Measurements from ENCODE around the gene UBR2. TPM values are rescaled to one million over a fixed set of nuclear protein-coding genes. Genes with fewer than 3 reads are reported as not detected.

Gene UBR2
- total RNA-seq, 4 donors from 2014 or later = 15.9 to 52.7 (median 49.4) TPM

DNA sequence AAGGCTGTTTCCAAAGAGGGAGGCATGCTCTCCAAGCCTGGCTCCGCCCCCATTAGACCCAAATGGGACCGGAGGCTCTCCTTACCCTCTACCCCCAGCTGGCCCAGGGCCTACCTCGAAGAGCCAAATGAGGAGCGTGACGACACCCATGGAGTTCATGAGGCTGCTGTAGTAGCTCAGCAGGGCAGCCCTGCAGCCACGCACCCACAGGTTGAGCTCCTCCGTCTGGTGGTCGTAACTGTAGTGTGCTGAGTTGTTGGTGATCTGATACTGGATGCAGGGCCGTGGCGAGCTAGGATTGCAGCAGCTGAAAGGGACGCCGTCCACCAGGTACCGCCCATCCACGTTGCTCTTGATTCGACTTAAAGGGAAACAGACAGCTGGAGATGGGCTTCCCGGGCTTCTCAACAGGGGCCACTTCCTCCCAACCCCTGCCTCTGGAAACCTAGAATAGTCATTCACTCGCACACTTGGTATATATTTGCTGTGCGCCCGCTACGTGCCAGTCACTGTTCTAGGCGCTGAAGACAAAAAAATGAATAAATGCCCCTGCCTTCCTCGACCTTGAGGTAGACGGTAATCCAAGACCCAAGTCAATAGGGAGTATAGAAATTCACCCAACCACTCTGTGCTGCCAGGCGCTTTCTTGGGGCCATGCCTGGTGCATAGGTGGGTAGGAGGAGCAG is 140.6 kb downstream of the UBR2 start:
- DNase-seq = peak; percentile 18
- H3K36me3 ChIP-seq = no peaks in the 10 kb centered on the region
- in situ Hi-C loops (cut with MboI; ENCODE audit: low pct_ligation_motif_present in 1 of 4, low pct_unique_long_range_greater_than_20kb in 1 of 4, low sequenced_read_pairs in 3 of 4) = no loop called here
- no peak overlapping the region for H3K27ac ChIP-seq
- intact Hi-C loops (cut with DNase I; ENCODE audit: low total_unique reads) = no loop called here
- 61% methylated on average over 24 of the region's 24 CpGs; no CpG with 5 or more reads in 1 of the 2 donors for WGBS, 2 donors (ENCODE audit: low coverage in 1 of 2)
- H3K4me3 ChIP-seq = no peak overlapping the region
- H3K9me3 ChIP-seq = no peaks in the 10 kb centered on the region
- H3K4me1 ChIP-seq = no peaks in the 10 kb centered on the region
- TF ChIP-seq CTCF (IDR thresholded peaks at IDR 0.05) (no peak), EP300 (IDR thresholded peaks at IDR 0.05; ENCODE audit: low read depth) (no peak), POLR2A (IDR thresholded peaks at IDR 0.05) (no peak), POLR2AphosphoS5 (IDR thresholded peaks at IDR 0.05) (no peak)
- no peaks in the 10 kb centered on the region for H3K27me3 ChIP-seq

GRCh38 chr6:42704937-42705374 is 141.1 kb downstream of the UBR2 start:
- Histone ChIP-seq H3K4me1 (no peaks in the 10 kb centered on the region), H3K36me3 (no peaks in the 10 kb centered on the region), H3K27ac (no peak overlapping the region), H3K4me3 (no peak overlapping the region), H3K27me3 (no peaks in the 10 kb centered on the region), H3K9me3 (no peaks in the 10 kb centered on the region)
- WGBS, 2 donors (ENCODE audit: low coverage in 1 of 2) = 67 to 78% methylated on average over 2 to 3 of the region's 4 CpGs
- in situ Hi-C loops (cut with MboI; ENCODE audit: low pct_ligation_motif_present in 1 of 4, low pct_unique_long_range_greater_than_20kb in 1 of 4, low sequenced_read_pairs in 3 of 4) = no loop called here
- no peak for TF ChIP-seq CTCF (IDR thresholded peaks at IDR 0.05)
- TF ChIP-seq POLR2AphosphoS5 (IDR thresholded peaks at IDR 0.05) = no peak
- TF ChIP-seq POLR2A (IDR thresholded peaks at IDR 0.05) = no peak
- TF ChIP-seq EP300 (IDR thresholded peaks at IDR 0.05; ENCODE audit: low read depth) = no peak
- no peak for DNase-seq
- intact Hi-C loops (cut with DNase I; ENCODE audit: low total_unique reads) = no loop called here

DNA sequence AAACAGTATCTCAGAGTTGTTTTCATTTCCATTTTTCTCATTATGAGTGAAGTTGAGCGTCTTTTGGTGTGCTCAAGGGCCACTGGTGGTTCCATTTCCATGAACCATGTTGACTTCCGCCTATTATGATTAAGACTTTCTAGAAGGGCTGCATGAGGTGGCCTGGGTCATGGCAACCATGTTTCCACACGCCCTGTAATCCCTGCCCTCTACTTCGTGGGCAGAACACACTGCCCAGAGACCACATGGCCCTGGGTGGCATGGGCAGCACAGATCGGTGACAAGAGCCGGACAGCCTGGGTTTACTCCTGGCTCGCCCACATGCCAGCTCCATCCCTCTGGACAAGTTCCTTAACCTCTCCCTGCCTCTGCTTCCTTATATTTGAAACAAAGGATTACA is 143.8 kb downstream of the UBR2 start:
- intact Hi-C loops (cut with DNase I; ENCODE audit: low total_unique reads) = no loop called here
- TF ChIP-seq CTCF (IDR thresholded peaks at IDR 0.05) (no peak), EP300 (IDR thresholded peaks at IDR 0.05; ENCODE audit: low read depth) (no peak), POLR2AphosphoS5 (IDR thresholded peaks at IDR 0.05) (no peak), POLR2A (IDR thresholded peaks at IDR 0.05) (no peak)
- 70 to 91% methylated on average over 2 to 7 of the region's 7 CpGs for WGBS, 2 donors (ENCODE audit: low coverage in 1 of 2)

GRCh38 chr6:42708096-42708495 is 144.3 kb downstream of the UBR2 start:
- Histone ChIP-seq H3K4me1 (no peaks in the 10 kb centered on the region), H3K27me3 (no peaks in the 10 kb centered on the region), H3K4me3 (no peak overlapping the region), H3K27ac (no peak overlapping the region), H3K36me3 (no peaks in the 10 kb centered on the region), H3K9me3 (peaks cover 4 to 6% of the 10 kb centered on the region in 2 donors)
- in situ Hi-C loops (cut with MboI; ENCODE audit: low pct_ligation_motif_present in 1 of 4, low pct_unique_long_range_greater_than_20kb in 1 of 4, low sequenced_read_pairs in 3 of 4) (no loop called here), intact Hi-C loops (cut with DNase I; ENCODE audit: low total_unique reads) (no loop called here)
- no peak for DNase-seq
- 92% methylated on average over 6 of the region's 11 CpGs; no CpG with 5 or more reads in 1 of the 2 donors for WGBS, 2 donors (ENCODE audit: low coverage in 1 of 2)
- TF ChIP-seq POLR2AphosphoS5 (IDR thresholded peaks at IDR 0.05) (no peak), POLR2A (IDR thresholded peaks at IDR 0.05) (no peak), EP300 (IDR thresholded peaks at IDR 0.05; ENCODE audit: low read depth) (no peak), CTCF (IDR thresholded peaks at IDR 0.05) (no peak)

More for the DNA sequence above, 143.8 kb downstream of the UBR2 start:
- peaks cover 4 to 6% of the 10 kb centered on the region in 2 donors for H3K9me3 ChIP-seq
- H3K27ac ChIP-seq = no peak overlapping the region
- H3K4me1 ChIP-seq = no peaks in the 10 kb centered on the region
- DNase-seq = no peak
- no peak overlapping the region for H3K4me3 ChIP-seq
- no peaks in the 10 kb centered on the region for H3K27me3 ChIP-seq
- H3K36me3 ChIP-seq = no peaks in the 10 kb centered on the region
- in situ Hi-C loops (cut with MboI; ENCODE audit: low pct_ligation_motif_present in 1 of 4, low pct_unique_long_range_greater_than_20kb in 1 of 4, low sequenced_read_pairs in 3 of 4) = no loop called here
